ENCODE results near the gene NUP214.

GRCh38 chr9:131194762-131195161, 69.4 kb downstream of the NUP214 start:
- TF ChIP-seq CTCF (conservative IDR thresholded peaks at IDR 0.05; ENCODE audit: low read depth, low read length) (no peak), MAZ (IDR thresholded peaks at IDR 0.05; ENCODE audit: borderline replicate concordance, low read depth, low read length) (no peak), POLR2A (IDR thresholded peaks at IDR 0.05; ENCODE audit: low read depth, low read length) (no peak), USF2 (IDR thresholded peaks at IDR 0.05; ENCODE audit: low read depth, low read length) (no peak), NFE2L2 (IDR thresholded peaks at IDR 0.05; ENCODE audit: low read depth, low read length) (no peak), ELK1 (IDR thresholded peaks at IDR 0.05; ENCODE audit: borderline replicate concordance, low read depth, low read length) (no peak), FOS (IDR thresholded peaks at IDR 0.05; ENCODE audit: low read depth, low read length) (no peak), MAFK (IDR thresholded peaks at IDR 0.05; ENCODE audit: low read depth, low read length) (no peak)
